Measurements from ENCODE around the gene COMMD7.
"Not testable (repeated sequence)": the region's sequence is repeated elsewhere in the genome, so short reads cannot be mapped to it uniquely, and the experiment has no call there.

The COMMD7 gene

DNA sequence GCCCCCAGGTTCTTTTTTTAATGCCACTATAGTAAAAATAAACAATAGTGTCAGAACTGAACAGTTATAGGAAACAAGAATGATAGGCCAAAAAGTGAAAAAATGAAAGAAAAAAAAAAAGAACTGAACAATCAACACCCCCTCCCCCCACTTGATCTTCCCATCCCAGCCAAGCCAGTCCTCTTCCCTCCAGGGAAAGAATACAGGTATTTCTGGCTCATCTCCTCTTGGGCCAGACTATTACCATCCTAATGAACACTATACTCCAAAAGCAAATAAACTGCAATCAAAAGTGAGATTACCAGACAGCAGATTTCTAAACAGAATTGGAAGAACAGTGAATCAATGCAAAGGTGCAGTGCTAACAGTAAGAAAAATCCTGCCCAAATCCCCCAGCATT lies 48.2 kb downstream of the COMMD7 start (continued):
- TF ChIP-seq, protein P1, sequence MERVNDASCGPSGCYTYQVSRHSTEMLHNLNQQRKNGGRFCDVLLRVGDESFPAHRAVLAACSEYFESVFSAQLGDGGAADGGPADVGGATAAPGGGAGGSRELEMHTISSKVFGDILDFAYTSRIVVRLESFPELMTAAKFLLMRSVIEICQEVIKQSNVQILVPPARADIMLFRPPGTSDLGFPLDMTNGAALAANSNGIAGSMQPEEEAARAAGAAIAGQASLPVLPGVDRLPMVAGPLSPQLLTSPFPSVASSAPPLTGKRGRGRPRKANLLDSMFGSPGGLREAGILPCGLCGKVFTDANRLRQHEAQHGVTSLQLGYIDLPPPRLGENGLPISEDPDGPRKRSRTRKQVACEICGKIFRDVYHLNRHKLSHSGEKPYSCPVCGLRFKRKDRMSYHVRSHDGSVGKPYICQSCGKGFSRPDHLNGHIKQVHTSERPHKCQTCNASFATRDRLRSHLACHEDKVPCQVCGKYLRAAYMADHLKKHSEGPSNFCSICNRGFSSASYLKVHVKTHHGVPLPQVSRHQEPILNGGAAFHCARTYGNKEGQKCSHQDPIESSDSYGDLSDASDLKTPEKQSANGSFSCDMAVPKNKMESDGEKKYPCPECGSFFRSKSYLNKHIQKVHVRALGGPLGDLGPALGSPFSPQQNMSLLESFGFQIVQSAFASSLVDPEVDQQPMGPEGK (CRISPR knock-in tag; IDR thresholded peaks at IDR 0.05; ENCODE audit: borderline replicate concordance), result no peak
- TF ChIP-seq ARNTL (CRISPR knock-in tag; IDR thresholded peaks at IDR 0.05; ENCODE audit: borderline replicate concordance, low read depth) (no peak), ZNF565 (CRISPR knock-in tag; conservative IDR thresholded peaks at IDR 0.05; ENCODE audit: low read depth) (no peak), ZC3H10 (CRISPR knock-in tag; IDR thresholded peaks at IDR 0.05) (no peak), ZNF8 (CRISPR knock-in tag; IDR thresholded peaks at IDR 0.05) (no peak)
- TF ChIP-seq, protein P2, sequence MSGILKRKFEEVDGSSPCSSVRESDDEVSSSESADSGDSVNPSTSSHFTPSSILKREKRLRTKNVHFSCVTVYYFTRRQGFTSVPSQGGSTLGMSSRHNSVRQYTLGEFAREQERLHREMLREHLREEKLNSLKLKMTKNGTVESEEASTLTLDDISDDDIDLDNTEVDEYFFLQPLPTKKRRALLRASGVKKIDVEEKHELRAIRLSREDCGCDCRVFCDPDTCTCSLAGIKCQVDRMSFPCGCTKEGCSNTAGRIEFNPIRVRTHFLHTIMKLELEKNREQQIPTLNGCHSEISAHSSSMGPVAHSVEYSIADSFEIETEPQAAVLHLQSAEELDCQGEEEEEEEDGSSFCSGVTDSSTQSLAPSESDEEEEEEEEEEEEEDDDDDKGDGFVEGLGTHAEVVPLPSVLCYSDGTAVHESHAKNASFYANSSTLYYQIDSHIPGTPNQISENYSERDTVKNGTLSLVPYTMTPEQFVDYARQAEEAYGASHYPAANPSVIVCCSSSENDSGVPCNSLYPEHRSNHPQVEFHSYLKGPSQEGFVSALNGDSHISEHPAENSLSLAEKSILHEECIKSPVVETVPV (CRISPR knock-in tag; IDR thresholded peaks at IDR 0.05), result no peak

GRCh38 chr20:32688966-32689365 lies 54.3 kb downstream of the COMMD7 start:
- ATAC-seq, result not testable (repeated sequence)

DNA sequence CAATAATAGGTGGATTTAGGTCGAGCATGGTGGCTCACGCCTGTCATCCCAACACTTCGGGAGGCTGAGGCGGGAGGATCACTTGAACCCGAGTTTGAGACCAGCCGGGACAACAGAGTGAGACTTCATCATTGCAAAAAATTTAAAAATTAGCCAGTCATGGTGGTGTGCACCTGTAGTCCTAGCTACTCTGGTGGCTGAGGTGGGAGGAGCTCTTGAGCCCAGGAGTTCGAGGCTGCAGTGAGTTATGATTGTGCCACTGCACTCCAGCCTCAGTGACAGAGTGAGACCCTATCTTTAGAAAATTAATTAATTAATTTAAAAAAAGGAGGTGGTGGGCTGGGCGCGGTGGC lies 56.1 kb downstream of the COMMD7 start:
- TF ChIP-seq BACH2 (CRISPR knock-in tag; IDR thresholded peaks at IDR 0.05; ENCODE audit: borderline replicate concordance) (no peak), GLIS3 (CRISPR knock-in tag; IDR thresholded peaks at IDR 0.05) (no peak), ESRRG (CRISPR knock-in tag; IDR thresholded peaks at IDR 0.05) (no peak)
- ATAC-seq, result no peak

GRCh38 chr20:32686530-32687179 lies 56.6 kb downstream of the COMMD7 start:
- ATAC-seq, result no peak
- TF ChIP-seq POU6F1 (CRISPR knock-in tag; IDR thresholded peaks at IDR 0.05; ENCODE audit: borderline replicate concordance, low read depth) (no peak), RARB (CRISPR knock-in tag; IDR thresholded peaks at IDR 0.05) (no peak), ISL1 (CRISPR knock-in tag; IDR thresholded peaks at IDR 0.05) (no peak), ZNF8 (CRISPR knock-in tag; IDR thresholded peaks at IDR 0.05) (no peak), ZNF70 (CRISPR knock-in tag; IDR thresholded peaks at IDR 0.05) (no peak), OSR1 (CRISPR knock-in tag; IDR thresholded peaks at IDR 0.05) (no peak), CSDC2 (CRISPR knock-in tag; IDR thresholded peaks at IDR 0.05) (no peak), GLIS3 (CRISPR knock-in tag; IDR thresholded peaks at IDR 0.05) (no peak)

DNA sequence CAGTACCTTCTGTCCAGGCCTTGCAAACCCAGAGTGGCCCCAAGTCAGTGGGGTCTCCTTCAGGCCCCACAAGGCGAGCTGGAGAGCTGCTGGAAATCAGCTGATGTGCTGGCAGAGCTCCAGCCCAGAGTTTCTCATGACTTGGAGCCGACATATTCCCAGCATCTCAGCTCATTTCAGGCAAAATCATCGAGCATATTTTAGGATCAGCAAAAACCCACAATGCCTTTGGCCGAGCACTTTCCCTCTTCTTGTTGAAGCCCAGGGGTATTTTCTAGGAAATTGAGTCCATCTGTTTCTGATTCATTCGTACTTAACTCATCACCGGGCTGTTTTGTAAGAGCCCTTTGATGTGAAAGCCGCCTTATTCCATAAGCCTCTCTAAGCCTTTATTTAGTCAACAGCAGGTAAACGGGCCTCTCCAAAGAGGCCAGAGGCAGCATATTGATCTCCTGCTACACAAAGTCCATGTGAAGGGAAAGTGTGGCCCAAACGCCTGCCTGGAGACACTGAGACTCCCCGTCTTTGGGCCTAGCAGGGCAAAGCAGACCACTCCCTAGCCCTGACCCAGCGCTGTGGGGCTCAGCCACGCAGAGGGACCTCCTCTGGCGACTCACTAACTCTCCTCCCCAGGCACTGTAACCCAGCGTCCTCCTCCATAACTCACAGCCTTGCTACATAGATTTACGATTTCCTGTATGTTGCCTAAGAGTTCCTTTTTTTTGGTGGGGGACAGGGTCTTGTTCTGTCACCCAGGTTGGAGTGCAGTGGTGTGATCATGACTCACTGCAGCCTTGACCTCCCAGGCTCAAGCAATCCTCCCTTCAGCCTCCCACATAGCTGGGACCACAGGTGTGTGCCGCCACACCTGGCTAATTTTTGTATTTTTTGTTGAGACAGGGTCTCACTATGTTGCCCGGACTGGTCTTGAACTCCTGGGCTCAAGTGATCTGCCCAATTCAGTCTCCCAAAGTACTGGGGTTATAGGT lies 57.4 kb downstream of the COMMD7 start:
- TF ChIP-seq RARB (CRISPR knock-in tag; IDR thresholded peaks at IDR 0.05), result no peak
- peak; percentile 50 for ATAC-seq

DNA sequence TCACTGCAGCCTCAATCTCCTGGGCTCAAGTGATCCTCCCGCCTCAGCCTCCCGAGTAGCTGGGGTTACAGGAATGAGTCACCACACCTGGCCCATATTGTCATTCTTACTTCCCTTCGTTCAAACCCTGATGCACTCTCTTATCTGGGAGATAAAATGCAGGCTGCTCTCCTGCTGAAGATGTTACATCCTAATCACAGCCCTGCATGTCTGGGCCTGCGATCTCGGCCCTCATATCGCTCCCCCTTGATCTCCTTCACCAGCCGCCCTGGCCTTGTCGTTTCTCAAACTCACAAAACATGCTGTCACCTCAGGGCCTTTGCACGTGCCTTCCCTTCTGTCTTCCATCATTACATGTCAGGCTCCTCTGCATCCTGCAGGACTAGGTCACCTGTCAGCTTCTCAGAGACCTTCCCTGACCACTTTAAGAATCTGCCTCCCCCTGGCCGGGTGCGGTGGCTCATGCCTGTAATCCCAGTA lies 60.7 kb downstream of the COMMD7 start:
- TF ChIP-seq, protein P3, sequence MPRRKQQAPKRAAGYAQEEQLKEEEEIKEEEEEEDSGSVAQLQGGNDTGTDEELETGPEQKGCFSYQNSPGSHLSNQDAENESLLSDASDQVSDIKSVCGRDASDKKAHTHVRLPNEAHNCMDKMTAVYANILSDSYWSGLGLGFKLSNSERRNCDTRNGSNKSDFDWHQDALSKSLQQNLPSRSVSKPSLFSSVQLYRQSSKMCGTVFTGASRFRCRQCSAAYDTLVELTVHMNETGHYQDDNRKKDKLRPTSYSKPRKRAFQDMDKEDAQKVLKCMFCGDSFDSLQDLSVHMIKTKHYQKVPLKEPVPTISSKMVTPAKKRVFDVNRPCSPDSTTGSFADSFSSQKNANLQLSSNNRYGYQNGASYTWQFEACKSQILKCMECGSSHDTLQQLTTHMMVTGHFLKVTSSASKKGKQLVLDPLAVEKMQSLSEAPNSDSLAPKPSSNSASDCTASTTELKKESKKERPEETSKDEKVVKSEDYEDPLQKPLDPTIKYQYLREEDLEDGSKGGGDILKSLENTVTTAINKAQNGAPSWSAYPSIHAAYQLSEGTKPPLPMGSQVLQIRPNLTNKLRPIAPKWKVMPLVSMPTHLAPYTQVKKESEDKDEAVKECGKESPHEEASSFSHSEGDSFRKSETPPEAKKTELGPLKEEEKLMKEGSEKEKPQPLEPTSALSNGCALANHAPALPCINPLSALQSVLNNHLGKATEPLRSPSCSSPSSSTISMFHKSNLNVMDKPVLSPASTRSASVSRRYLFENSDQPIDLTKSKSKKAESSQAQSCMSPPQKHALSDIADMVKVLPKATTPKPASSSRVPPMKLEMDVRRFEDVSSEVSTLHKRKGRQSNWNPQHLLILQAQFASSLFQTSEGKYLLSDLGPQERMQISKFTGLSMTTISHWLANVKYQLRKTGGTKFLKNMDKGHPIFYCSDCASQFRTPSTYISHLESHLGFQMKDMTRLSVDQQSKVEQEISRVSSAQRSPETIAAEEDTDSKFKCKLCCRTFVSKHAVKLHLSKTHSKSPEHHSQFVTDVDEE (CRISPR knock-in tag; IDR thresholded peaks at IDR 0.05), result no peak
- TF ChIP-seq GLIS3 (CRISPR knock-in tag; IDR thresholded peaks at IDR 0.05), result no peak
- no peak for ATAC-seq

Measured in SK-N-SH treated with all-trans-retinoic acid at 6 μM for 48 hours (cell line).